ENCODE measurements around the gene HTR7. TPM values are rescaled to one million over a fixed set of nuclear protein-coding genes. Genes with fewer than 3 reads are reported as not detected.
"Not testable (repeated sequence)": the region's sequence is repeated elsewhere in the genome, so short reads cannot be mapped to it uniquely, and the experiment has no call there.

The HTR7 gene
- total RNA-seq, 1 experiment from 2014 or later, result 0.62 TPM

GRCh38 chr10:90813594-90814365 is 44.1 kb downstream of the HTR7 start:
- Histone ChIP-seq H3K36me3 (ENCODE audit: low read depth, low read length) (no peaks in the 10 kb centered on the region), H4K20me1 (ENCODE audit: low read length) (no peaks in the 10 kb centered on the region), H3K27me3 (ENCODE audit: low read length) (no peaks in the 10 kb centered on the region), H3K4me2 (ENCODE audit: low read length) (no peak overlapping the region), H3K9me3 (ENCODE audit: low read length) (no peaks in the 10 kb centered on the region), H3K27ac (ENCODE audit: low read length) (no peak overlapping the region), H2AFZ (ENCODE audit: low read length) (no peak overlapping the region), H3K4me1 (ENCODE audit: insufficient read depth, low read length) (no peaks in the 10 kb centered on the region), H3K79me2 (ENCODE audit: low read length) (no peaks in the 10 kb centered on the region), H3K4me3 (ENCODE audit: low read length) (no peak overlapping the region), H3K9me2 (replicated peaks; ENCODE audit: low read length) (no peaks in the 10 kb centered on the region), H3F3A (ENCODE audit: low read length, unreplicated experiment) (no peaks in the 10 kb centered on the region), H3K9ac (ENCODE audit: low read length) (no peak overlapping the region)
- ATAC-seq, result no peak
- intact Hi-C loops (cut with micrococcal nuclease), result no loop called here
- no peak for TF ChIP-seq EZH2 (IDR thresholded peaks at IDR 0.05; ENCODE audit: low read length, unreplicated experiment)
- no peak for TF ChIP-seq EZH2phosphoT487 (IDR thresholded peaks at IDR 0.05; ENCODE audit: borderline replicate concordance, low read length)
- TF ChIP-seq, protein P1, sequence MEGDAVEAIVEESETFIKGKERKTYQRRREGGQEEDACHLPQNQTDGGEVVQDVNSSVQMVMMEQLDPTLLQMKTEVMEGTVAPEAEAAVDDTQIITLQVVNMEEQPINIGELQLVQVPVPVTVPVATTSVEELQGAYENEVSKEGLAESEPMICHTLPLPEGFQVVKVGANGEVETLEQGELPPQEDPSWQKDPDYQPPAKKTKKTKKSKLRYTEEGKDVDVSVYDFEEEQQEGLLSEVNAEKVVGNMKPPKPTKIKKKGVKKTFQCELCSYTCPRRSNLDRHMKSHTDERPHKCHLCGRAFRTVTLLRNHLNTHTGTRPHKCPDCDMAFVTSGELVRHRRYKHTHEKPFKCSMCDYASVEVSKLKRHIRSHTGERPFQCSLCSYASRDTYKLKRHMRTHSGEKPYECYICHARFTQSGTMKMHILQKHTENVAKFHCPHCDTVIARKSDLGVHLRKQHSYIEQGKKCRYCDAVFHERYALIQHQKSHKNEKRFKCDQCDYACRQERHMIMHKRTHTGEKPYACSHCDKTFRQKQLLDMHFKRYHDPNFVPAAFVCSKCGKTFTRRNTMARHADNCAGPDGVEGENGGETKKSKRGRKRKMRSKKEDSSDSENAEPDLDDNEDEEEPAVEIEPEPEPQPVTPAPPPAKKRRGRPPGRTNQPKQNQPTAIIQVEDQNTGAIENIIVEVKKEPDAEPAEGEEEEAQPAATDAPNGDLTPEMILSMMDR (conservative IDR thresholded peaks at IDR 0.05; ENCODE audit: low read depth, low read length), result no peak
- no peak for DNase-seq
- no TSS peak for BruUV-seq (replicated peaks)
- CTCF ChIA-PET, result no interaction called here
- POLR2A ChIA-PET (ENCODE audit: unreplicated experiment), result interaction anchor here (0.7 kb wide), 1 partner anchor 565 kb away, joined by 6 read pairs; no protein-coding TSS in a partner anchor

- H3K4me2 ChIP-seq (ENCODE audit: low read length); H3K9ac ChIP-seq (ENCODE audit: low read length); BruUV-seq (replicated peaks); POLR2A ChIA-PET (ENCODE audit: unreplicated experiment); H3K4me3 ChIP-seq (ENCODE audit: low read length); H4K20me1 ChIP-seq (ENCODE audit: low read length); H3F3A ChIP-seq (ENCODE audit: low read length, unreplicated experiment); H3K27ac ChIP-seq (ENCODE audit: low read length); CTCF ChIA-PET; H2AFZ ChIP-seq (ENCODE audit: low read length); H3K36me3 ChIP-seq (ENCODE audit: low read depth, low read length); H3K79me2 ChIP-seq (ENCODE audit: low read length); H3K4me1 ChIP-seq (ENCODE audit: insufficient read depth, low read length); intact Hi-C loops (cut with micrococcal nuclease); DNase-seq; ATAC-seq; H3K9me2 ChIP-seq (replicated peaks; ENCODE audit: low read length); H3K9me3 ChIP-seq (ENCODE audit: low read length); H3K27me3 ChIP-seq (ENCODE audit: low read length): not testable (repeated sequence)
Observed at GRCh38 chr10:90807106-90807505, 50.7 kb downstream of the HTR7 start.

DNA sequence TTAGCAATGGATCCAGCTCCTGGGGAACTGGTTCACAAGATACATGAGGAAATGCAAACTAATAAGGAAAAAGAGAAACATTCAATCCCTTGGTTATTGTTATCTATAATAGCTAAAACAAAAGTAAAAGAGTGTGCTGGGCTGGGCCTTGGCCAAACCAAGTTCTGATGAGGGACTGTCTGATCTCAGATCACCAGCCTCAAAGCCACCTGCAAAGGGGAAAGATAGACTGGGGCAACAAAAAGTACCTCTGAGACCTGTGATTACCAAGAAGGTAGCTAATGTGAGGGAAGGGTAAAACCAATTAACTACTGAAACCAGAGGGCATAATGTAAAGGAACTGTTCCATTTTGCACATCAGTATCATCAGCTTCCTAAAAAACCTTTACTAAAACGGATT is 51.2 kb downstream of the HTR7 start:
- no TSS peak for BruUV-seq (replicated peaks)
- H3F3A ChIP-seq (ENCODE audit: low read length, unreplicated experiment), result no peaks in the 10 kb centered on the region
- H3K27me3 ChIP-seq (ENCODE audit: low read length), result no peaks in the 10 kb centered on the region
- ChIA-PET CTCF (no interaction called here), POLR2A (ENCODE audit: unreplicated experiment) (no interaction called here)
- ATAC-seq (no peak), DNase-seq (no peak)
- H3K79me2 ChIP-seq (ENCODE audit: low read length), result no peaks in the 10 kb centered on the region
- no peaks in the 10 kb centered on the region for H3K4me1 ChIP-seq (ENCODE audit: insufficient read depth, low read length)
- H3K9me2 ChIP-seq (replicated peaks; ENCODE audit: low read length), result no peaks in the 10 kb centered on the region
- H4K20me1 ChIP-seq (ENCODE audit: low read length), result no peaks in the 10 kb centered on the region
- H3K4me3 ChIP-seq (ENCODE audit: low read length), result no peak overlapping the region
- intact Hi-C loops (cut with micrococcal nuclease), result no loop called here
- H3K9me3 ChIP-seq (ENCODE audit: low read length), result no peaks in the 10 kb centered on the region
- H3K9ac ChIP-seq (ENCODE audit: low read length), result no peak overlapping the region
- H3K4me2 ChIP-seq (ENCODE audit: low read length), result no peak overlapping the region
- no peak overlapping the region for H3K27ac ChIP-seq (ENCODE audit: low read length)
- TF ChIP-seq EZH2 (IDR thresholded peaks at IDR 0.05; ENCODE audit: low read length, unreplicated experiment) (no peak), EZH2phosphoT487 (IDR thresholded peaks at IDR 0.05; ENCODE audit: borderline replicate concordance, low read length) (no peak)
- TF ChIP-seq, protein P1 (conservative IDR thresholded peaks at IDR 0.05; ENCODE audit: low read depth, low read length), result no peak
- no peaks in the 10 kb centered on the region for H3K36me3 ChIP-seq (ENCODE audit: low read depth, low read length)
- no peak overlapping the region for H2AFZ ChIP-seq (ENCODE audit: low read length)

Data from PC-3 (cell line).